ENCODE data around the gene PRDM2.

GRCh38 chr1:13804240-13804633 lies 104.2 kb downstream of the PRDM2 start:
- TF ChIP-seq CTBP1 (IDR thresholded peaks at IDR 0.05; ENCODE audit: borderline replicate concordance) (no peak), SP1 (IDR thresholded peaks at IDR 0.05) (no peak)
